Measurements from ENCODE around the gene ACIN1. TPM values are rescaled to one million over a fixed set of nuclear protein-coding genes. Genes with fewer than 3 reads are reported as not detected.

Gene ACIN1
- total RNA-seq, 2 donors from 2014 or later = 314 to 367 TPM

DNA sequence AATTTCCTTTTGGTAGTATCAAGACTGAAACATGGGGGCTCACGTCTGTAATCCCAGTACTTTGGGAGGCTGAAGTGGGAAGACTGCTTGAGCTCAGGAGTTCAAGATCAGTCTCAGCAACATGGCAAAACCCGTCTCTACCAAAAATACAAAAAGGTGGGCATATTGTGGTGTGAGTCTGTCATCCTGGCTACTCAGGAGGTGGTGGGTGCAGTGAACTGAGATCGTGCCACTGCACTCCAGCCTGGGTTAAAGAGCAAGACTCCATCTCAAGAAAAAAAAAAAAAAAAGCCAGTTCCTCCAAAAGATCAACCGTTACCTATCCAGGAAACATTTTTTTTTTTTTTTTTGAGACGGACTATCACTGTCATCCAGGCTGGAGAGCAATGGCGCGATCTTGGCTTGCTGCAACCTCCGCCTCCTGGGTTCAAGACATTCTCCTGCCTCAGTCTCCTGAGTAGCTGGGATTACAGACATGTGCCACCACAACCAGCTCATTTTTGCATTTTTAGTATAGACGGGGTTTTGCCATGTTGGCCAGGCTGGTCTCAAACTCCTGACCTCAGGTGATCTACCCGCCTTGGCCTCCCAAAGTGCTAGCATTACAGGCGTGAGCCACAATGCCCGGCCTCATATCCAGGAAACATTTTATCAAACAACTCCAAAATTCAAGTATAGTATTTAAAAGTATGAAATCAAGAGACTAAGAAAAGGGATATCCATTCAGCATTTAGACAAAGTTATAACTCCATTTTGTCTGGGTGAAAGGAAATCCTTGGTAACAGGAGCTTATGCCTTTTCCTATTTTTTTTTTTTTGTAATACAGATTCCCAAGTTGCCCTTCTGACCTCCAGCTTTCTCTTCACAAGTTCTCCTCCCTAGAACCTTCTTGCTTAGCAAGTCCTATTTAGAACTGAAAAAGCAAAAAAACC is 3.4 kb downstream of the ACIN1 start:
- Histone ChIP-seq H3K36me3 (ENCODE audit: control insufficient read depth, insufficient read depth, low read length) (peaks cover 72% of the 10 kb centered on the region), H3K27me3 (ENCODE audit: control insufficient read depth, insufficient read depth, low read length, poor library complexity, severe bottlenecking) (no peaks in the 10 kb centered on the region), H3K4me1 (ENCODE audit: control insufficient read depth, insufficient read depth, low read length) (no peaks in the 10 kb centered on the region), H3K9ac (ENCODE audit: extremely low read depth, low read length, poor library complexity, severe bottlenecking) (no peak overlapping the region), H3K9me3 (ENCODE audit: control insufficient read depth, low read length) (no peaks in the 10 kb centered on the region), H3K27ac (ENCODE audit: low read depth, low read length) (no peak overlapping the region), H3K4me3 (ENCODE audit: low read length) (no peak overlapping the region)
- WGBS, 2 experiments (ENCODE audit: insufficient coverage in 1 of 2, insufficient read length in 1 of 2) = 83 to 94% methylated on average over 5 to 11 of the region's 12 CpGs
- Mint-ChIP-seq H3K36me3 (ENCODE audit: low read depth) (peaks cover 53% of the 10 kb centered on the region), H3K4me3 (no peak overlapping the region), H3K27me3 (ENCODE audit: insufficient read depth) (no peaks in the 10 kb centered on the region), H3K27ac (no peak overlapping the region), H3K4me1 (peaks cover 18% of the 10 kb centered on the region), H3K9me3 (no peaks in the 10 kb centered on the region)
- no peak for DNase-seq
- TF ChIP-seq, protein P1, sequence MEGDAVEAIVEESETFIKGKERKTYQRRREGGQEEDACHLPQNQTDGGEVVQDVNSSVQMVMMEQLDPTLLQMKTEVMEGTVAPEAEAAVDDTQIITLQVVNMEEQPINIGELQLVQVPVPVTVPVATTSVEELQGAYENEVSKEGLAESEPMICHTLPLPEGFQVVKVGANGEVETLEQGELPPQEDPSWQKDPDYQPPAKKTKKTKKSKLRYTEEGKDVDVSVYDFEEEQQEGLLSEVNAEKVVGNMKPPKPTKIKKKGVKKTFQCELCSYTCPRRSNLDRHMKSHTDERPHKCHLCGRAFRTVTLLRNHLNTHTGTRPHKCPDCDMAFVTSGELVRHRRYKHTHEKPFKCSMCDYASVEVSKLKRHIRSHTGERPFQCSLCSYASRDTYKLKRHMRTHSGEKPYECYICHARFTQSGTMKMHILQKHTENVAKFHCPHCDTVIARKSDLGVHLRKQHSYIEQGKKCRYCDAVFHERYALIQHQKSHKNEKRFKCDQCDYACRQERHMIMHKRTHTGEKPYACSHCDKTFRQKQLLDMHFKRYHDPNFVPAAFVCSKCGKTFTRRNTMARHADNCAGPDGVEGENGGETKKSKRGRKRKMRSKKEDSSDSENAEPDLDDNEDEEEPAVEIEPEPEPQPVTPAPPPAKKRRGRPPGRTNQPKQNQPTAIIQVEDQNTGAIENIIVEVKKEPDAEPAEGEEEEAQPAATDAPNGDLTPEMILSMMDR (conservative IDR thresholded peaks at IDR 0.05) = no peak

DNA sequence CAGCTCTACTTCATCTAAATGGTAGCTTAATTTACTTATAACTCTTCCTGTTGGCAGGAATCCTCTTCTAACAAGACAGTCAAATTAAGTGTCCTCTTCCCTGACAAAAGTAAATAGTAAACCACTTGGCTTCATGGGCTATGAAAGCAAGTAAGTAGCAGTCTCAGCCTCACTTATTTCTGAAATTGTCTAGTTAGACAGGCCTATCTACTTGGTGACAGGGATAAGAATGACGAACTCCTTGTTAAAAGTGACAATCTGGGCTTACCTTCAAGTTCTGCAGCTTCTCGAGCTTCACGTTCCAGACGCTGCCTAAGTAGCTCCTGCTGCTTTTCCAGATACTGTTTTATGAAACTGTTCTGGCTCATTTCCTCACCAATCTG is 4.7 kb downstream of the ACIN1 start:
- peaks cover 25% of the 10 kb centered on the region for H3K4me1 Mint-ChIP-seq
- 96 to 97% methylated on average over 4 of the region's 4 CpGs for WGBS, 2 experiments (ENCODE audit: insufficient coverage in 1 of 2, insufficient read length in 1 of 2)
- no peak overlapping the region for H3K27ac Mint-ChIP-seq
- no peak for DNase-seq
- Histone ChIP-seq H3K4me3 (ENCODE audit: low read length) (no peak overlapping the region), H3K4me1 (ENCODE audit: control insufficient read depth, insufficient read depth, low read length) (no peaks in the 10 kb centered on the region), H3K36me3 (ENCODE audit: control insufficient read depth, insufficient read depth, low read length) (peaks cover 84% of the 10 kb centered on the region), H3K9ac (ENCODE audit: extremely low read depth, low read length, poor library complexity, severe bottlenecking) (no peak overlapping the region), H3K9me3 (ENCODE audit: control insufficient read depth, low read length) (no peaks in the 10 kb centered on the region), H3K27me3 (ENCODE audit: control insufficient read depth, insufficient read depth, low read length, poor library complexity, severe bottlenecking) (no peaks in the 10 kb centered on the region), H3K27ac (ENCODE audit: low read depth, low read length) (no peak overlapping the region)
- TF ChIP-seq, protein P1 (conservative IDR thresholded peaks at IDR 0.05) = no peak
- peaks cover 62% of the 10 kb centered on the region for H3K36me3 Mint-ChIP-seq (ENCODE audit: low read depth)
- no peak overlapping the region for H3K4me3 Mint-ChIP-seq
- no peaks in the 10 kb centered on the region for H3K9me3 Mint-ChIP-seq
- no peaks in the 10 kb centered on the region for H3K27me3 Mint-ChIP-seq (ENCODE audit: insufficient read depth)

DNA sequence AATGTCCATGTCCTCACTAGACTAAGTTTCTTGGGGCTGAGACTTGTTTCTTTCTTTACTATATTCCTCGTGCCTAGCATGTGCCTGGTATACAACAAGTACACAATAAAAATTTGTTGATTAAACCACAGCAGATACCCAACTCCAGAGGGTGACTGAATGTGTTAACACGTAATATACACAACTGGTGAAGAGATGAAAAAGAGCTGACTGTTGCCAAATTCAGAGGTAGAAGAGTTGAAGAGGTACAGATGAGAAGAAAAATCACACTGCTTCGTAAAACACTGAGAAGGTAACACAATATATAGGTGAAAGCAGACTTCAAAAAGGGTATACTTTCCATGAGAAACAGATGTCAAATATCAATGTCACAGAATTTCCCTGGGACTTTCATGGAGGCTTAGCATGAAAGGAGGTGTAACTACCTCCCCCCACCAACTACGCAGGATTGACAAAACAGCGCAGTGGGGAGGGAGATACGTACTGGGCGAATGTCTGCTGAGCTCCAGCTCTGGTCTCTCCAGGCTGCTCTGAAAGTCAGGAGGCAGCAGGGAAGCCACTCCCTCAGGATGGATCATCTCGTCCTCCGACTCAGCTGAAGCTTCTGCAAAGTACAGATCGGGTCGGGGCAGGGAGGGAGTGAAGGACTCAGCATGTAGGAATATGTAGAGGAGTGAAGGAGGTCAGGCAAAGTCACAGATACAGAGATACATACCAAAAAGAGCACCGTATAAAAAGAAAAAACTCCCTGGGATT is 5.3 kb downstream of the ACIN1 start:
- Histone ChIP-seq H3K9ac (ENCODE audit: extremely low read depth, low read length, poor library complexity, severe bottlenecking) (no peak overlapping the region), H3K9me3 (ENCODE audit: control insufficient read depth, low read length) (no peaks in the 10 kb centered on the region), H3K4me1 (ENCODE audit: control insufficient read depth, insufficient read depth, low read length) (no peaks in the 10 kb centered on the region), H3K4me3 (ENCODE audit: low read length) (no peak overlapping the region), H3K27me3 (ENCODE audit: control insufficient read depth, insufficient read depth, low read length, poor library complexity, severe bottlenecking) (no peaks in the 10 kb centered on the region), H3K36me3 (ENCODE audit: control insufficient read depth, insufficient read depth, low read length) (peaks cover 90% of the 10 kb centered on the region), H3K27ac (ENCODE audit: low read depth, low read length) (no peak overlapping the region)
- Mint-ChIP-seq H3K36me3 (ENCODE audit: low read depth) (peaks cover 67% of the 10 kb centered on the region), H3K4me3 (no peak overlapping the region), H3K4me1 (peaks cover 25% of the 10 kb centered on the region), H3K27me3 (ENCODE audit: insufficient read depth) (no peaks in the 10 kb centered on the region), H3K9me3 (no peaks in the 10 kb centered on the region), H3K27ac (no peak overlapping the region)
- TF ChIP-seq, protein P1 (conservative IDR thresholded peaks at IDR 0.05) = no peak
- 95 to 96% methylated on average over 7 to 12 of the region's 12 CpGs for WGBS, 2 experiments (ENCODE audit: insufficient coverage in 1 of 2, insufficient read length in 1 of 2)
- no peak for DNase-seq

Measured in endodermal cell (in vitro differentiated cells).